Thoracic aorta (tissue), 2 donors: Measurements from ENCODE around the gene DZIP3. TPM values are rescaled to one million over a fixed set of nuclear protein-coding genes. Genes with fewer than 3 reads are reported as not detected.

Source experiments
- ATAC-seq: fragments of 150-250 bp; one replicate; pipeline ENCODE4 v1.8.0; 2017; ENCODE audit warnings: low read depth; ENCODE audit not compliant: insufficient number of reproducible peaks, low FRiP score
- DNase-seq: peaks from one replicate; pipeline ENCODE4 v3.0.0-alpha.2; 2020; ENCODE audit warnings: low spot score
- H3K27ac ChIP-seq, 2 donors: fragments of 200-600 bp; sonication (generic); 1 replicate in 1 of 2; 2 replicates in 1 of 2; pipeline ENCODE4 v1.5.1; 2016; ENCODE audit warnings: mild to moderate bottlenecking in 2 of 2, moderate library complexity in 2 of 2
- H3K27me3 ChIP-seq: fragments of 200-600 bp; sonication (generic); replicated peaks from 2 replicates; pipeline ENCODE4 v1.6.0; 2016; ENCODE audit warnings: mild to moderate bottlenecking; ENCODE audit not compliant: insufficient read depth
- H3K36me3 ChIP-seq: fragments of 200-600 bp; sonication (generic); one replicate; pipeline ENCODE4 v1.5.1; 2016
- H3K4me1 ChIP-seq, 2 donors: fragments of 200-600 bp; sonication (generic); 1 replicate in 1 of 2; 2 replicates in 1 of 2; pipeline versions ENCODE4 v1.5.1 to v1.6.0; 2016; ENCODE audit warnings: low read depth in 2 of 2, mild to moderate bottlenecking in 1 of 2; ENCODE audit not compliant: control insufficient read depth in 1 of 2
- H3K4me3 ChIP-seq: fragments of 200-600 bp; sonication (generic); 2 replicates; pipeline ENCODE4 v1.5.1; 2016; ENCODE audit warnings: mild to moderate bottlenecking
- H3K9me3 ChIP-seq: fragments of 200-600 bp; sonication (generic); 2 replicates; pipeline ENCODE4 v1.5.1; 2016
- CTCF ChIP-seq: fragments of 200-600 bp; sonication (generic); IDR thresholded peaks from one replicate; pipeline ENCODE4 v1.5.1; 2019; ENCODE audit warnings: antibody characterized with exemption
- total RNA-seq, 2 donors: library from RNA; depleted of rRNA; stranded (reverse); fragments of >200 nt; gene quantifications; one replicate each; pipeline versions ENCODE4 v1.1.0 to v1.2.3, GENCODE V29; 2016

Gene DZIP3
- total RNA-seq, 2 donors from 2014 or later, result 9.3 to 10.2 TPM

GRCh38 chr3:108552267-108553159, 37.0 kb upstream of the DZIP3 start:
- Histone ChIP-seq H3K4me3 (peak overlapping the region; percentile 10), H3K27ac (no peak overlapping the region), H3K27me3 (no peaks in the 10 kb centered on the region), H3K9me3 (no peaks in the 10 kb centered on the region), H3K36me3 (no peaks in the 10 kb centered on the region), H3K4me1 (peaks cover 3 to 7% of the 10 kb centered on the region in 2 donors)
- no peak for ATAC-seq
- TF ChIP-seq CTCF, result peak; percentile 49
- no peak for DNase-seq

- no peaks in the 10 kb centered on the region for H3K9me3 ChIP-seq
- DNase-seq (no peak), ATAC-seq (no peak)
- H3K27me3 ChIP-seq, result no peaks in the 10 kb centered on the region
- no peak overlapping the region for H3K4me3 ChIP-seq
- no peak for TF ChIP-seq CTCF
- H3K4me1 ChIP-seq, result peaks cover 3 to 7% of the 10 kb centered on the region in 2 donors
- no peaks in the 10 kb centered on the region for H3K36me3 ChIP-seq
- H3K27ac ChIP-seq, result no peak overlapping the region
These were observed 35.3 kb upstream of the DZIP3 start for GRCh38 chr3:108554229-108554628.

GRCh38 chr3:108554913-108555571, 34.5 kb upstream of the DZIP3 start:
- no peak for DNase-seq
- Histone ChIP-seq H3K4me3 (no peak overlapping the region), H3K27me3 (no peaks in the 10 kb centered on the region), H3K36me3 (no peaks in the 10 kb centered on the region), H3K4me1 (peaks cover 3 to 7% of the 10 kb centered on the region in 2 donors), H3K9me3 (no peaks in the 10 kb centered on the region), H3K27ac (no peak overlapping the region)
- ATAC-seq, result no peak
- TF ChIP-seq CTCF, result no peak

- ATAC-seq (no peak), DNase-seq (no peak)
- Histone ChIP-seq H3K4me1 (peaks cover 3 to 7% of the 10 kb centered on the region in 2 donors), H3K27me3 (no peaks in the 10 kb centered on the region), H3K4me3 (no peak overlapping the region), H3K9me3 (no peaks in the 10 kb centered on the region), H3K36me3 (no peaks in the 10 kb centered on the region), H3K27ac (no peak overlapping the region)
- no peak for TF ChIP-seq CTCF
These were observed 33.4 kb upstream of the DZIP3 start for GRCh38 chr3:108555966-108556581.

- H3K27me3 ChIP-seq, result no peaks in the 10 kb centered on the region
These were observed 27.0 kb upstream of the DZIP3 start for GRCh38 chr3:108562565-108562964.

More at GRCh38 chr3:108562565-108562964, 27.0 kb upstream of the DZIP3 start:
- H3K27ac ChIP-seq, result no peak overlapping the region
- DNase-seq, result no peak
- peaks cover 0 to 7% of the 10 kb centered on the region in 2 donors for H3K4me1 ChIP-seq
- no peaks in the 10 kb centered on the region for H3K36me3 ChIP-seq
- H3K9me3 ChIP-seq, result no peaks in the 10 kb centered on the region
- H3K4me3 ChIP-seq, result no peak overlapping the region
- ATAC-seq, result no peak
- TF ChIP-seq CTCF, result no peak
